AG04450 (cell line): Measurements from ENCODE around the gene DNALI1. TPM values are rescaled to one million over a fixed set of nuclear protein-coding genes. Genes with fewer than 3 reads are reported as not detected.

Source experiments
- CTCF ChIA-PET: fragments of 300-600, 350-600 bp; formaldehyde crosslinking; extraction: SDS; loops from one replicate; lab custom pipeline; 2022; ENCODE audit warnings: antibody characterized with exemption, inconsistent platforms; lab: Charles Lee
- POLR2A ChIA-PET: fragments of 350-600 bp; formaldehyde crosslinking; extraction: SDS; loops from one replicate; lab custom pipeline; 2021; ENCODE audit warnings: antibody characterized with exemption, inconsistent platforms; lab: Yijun Ruan, JAX
- DNase-seq: peaks from one replicate; pipeline ENCODE4 v3.0.0-alpha.2; 2011; ENCODE audit warnings: low read depth, low spot score
- H3K27ac ChIP-seq: one replicate; pipeline ENCODE4 v1.5.1; 2012; ENCODE audit warnings: low read depth, low read length, control low read depth
- H3K27me3 ChIP-seq: one replicate; pipeline ENCODE4 v1.6.0; 2012; ENCODE audit warnings: low read length; ENCODE audit not compliant: control insufficient read depth, insufficient read depth
- H3K4me3 ChIP-seq: 2 replicates; pipeline ENCODE4 v1.5.1; 2011; ENCODE audit warnings: mild to moderate bottlenecking, low read depth, low read length, control low read depth
- H3K9me3 ChIP-seq: 2 replicates; pipeline ENCODE4 v1.5.1; 2012; ENCODE audit warnings: low read length; ENCODE audit not compliant: control insufficient read depth, insufficient read depth
- CTCF ChIP-seq: IDR thresholded peaks from 2 replicates; pipeline ENCODE4 v1.5.1; 2011; ENCODE audit warnings: low read depth, low read length, control low read depth, inconsistent platforms
- polyA minus RNA-seq: library from RNA; depleted of rRNA, polyadenylated mRNA; stranded (reverse); fragments of >200 nt; gene quantifications from 2 replicates; pipeline ENCODE4 v1.2.3, GENCODE V29; 2011; rRNA and poly(A)+ RNA removed
- polyA plus RNA-seq: library from polyadenylated mRNA; depleted of rRNA; stranded (reverse); fragments of >200 nt; gene quantifications from 2 replicates; pipeline ENCODE4 v1.2.3, GENCODE V29; 2011; rRNA removed

Gene DNALI1
- 13.1 and 14.2 TPM in 2 replicates for polyA plus RNA-seq
- 9.9 and 11.3 TPM in 2 replicates for polyA minus RNA-seq

DNA sequence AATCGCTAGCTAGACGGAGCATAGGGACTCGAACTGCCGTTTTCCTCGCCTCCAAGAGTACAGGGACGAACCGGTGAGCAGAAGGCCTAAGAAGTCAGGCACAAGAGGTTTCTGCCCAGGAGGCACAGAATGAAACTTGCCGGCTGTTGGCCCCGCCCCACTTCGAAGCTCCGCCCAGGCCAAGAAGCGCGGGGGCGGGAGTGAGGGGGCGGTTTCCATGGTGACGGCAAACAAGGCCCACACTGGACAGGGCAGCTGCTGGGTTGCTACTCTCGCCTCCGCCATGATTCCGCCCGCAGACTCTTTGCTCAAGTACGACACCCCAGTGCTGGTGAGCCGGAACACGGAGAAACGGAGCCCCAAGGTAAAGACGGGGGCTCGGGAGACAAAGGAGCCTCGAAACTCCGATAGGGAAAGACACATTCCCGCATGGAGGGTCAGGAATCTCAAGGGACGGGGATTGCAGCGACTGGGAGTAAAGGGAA is at the start of gene DNALI1:
Gene DNALI1, plus strand, starts transcription at position 229 of the 485 bp plus-strand sequence. Its CDS starts 55 bp downstream, at position 284.
- H3K27me3 ChIP-seq, result no peaks in the 10 kb centered on the region
- peaks cover 4% of the 10 kb centered on the region for H3K9me3 ChIP-seq
- peak; percentile 81 for DNase-seq
- POLR2A ChIA-PET, result no interaction called here
- peak within 1 kb of the TSS; percentile 70 for H3K4me3 ChIP-seq
- peak within 1 kb of the TSS; percentile 47 for H3K27ac ChIP-seq
- TF ChIP-seq CTCF, result no peak
- CTCF ChIA-PET, result interaction anchor here (2.0 kb wide), 1 partner anchor 42 kb away, joined by 14 read pairs; the partner anchor contains the start of gene MEAF6

DNA sequence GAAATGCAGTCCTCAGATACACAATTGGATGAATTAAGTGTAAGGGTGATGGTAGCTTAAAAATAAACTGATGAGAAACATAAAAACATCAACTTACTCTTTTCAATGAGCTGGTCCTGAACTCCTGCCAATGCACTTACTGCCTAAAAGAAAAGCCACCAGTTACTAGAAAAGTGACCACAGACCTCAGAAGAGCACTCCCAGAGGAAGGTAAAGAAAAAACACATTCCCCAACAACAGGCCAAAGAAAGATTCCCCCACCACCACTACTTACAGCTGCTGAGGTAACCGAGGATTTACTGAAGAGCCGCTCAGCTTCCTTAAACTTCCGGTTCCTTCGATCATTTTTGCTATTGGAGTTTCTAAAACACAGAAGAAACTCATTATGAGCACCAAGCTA is 47.6 kb upstream of the DNALI1 start:
- CTCF ChIA-PET, result interaction anchor here (0.6 to 2.1 kb wide), 6 partner anchors 9 to 173 kb away, joined by 3 to 15 read pairs (median 3); no protein-coding TSS in a partner anchor
- peak; percentile 37 for TF ChIP-seq CTCF
- DNase-seq, result no peak
- H3K9me3 ChIP-seq, result no peaks in the 10 kb centered on the region
- H3K4me3 ChIP-seq, result no peak overlapping the region
- POLR2A ChIA-PET, result no interaction called here
- no peak overlapping the region for H3K27ac ChIP-seq
- H3K27me3 ChIP-seq, result no peaks in the 10 kb centered on the region

GRCh38 chr1:37513795-37514349 is 42.9 kb upstream of the DNALI1 start:
- ChIA-PET CTCF (interaction anchor here (0.5 to 4.1 kb wide), 39 partner anchors 8 to 1298 kb away, joined by 3 to 76 read pairs (median 5); partner anchors contain the start of genes CDCA8, DNALI1, GNL2 and MTF1), POLR2A (interaction anchor here (1.0 to 1.2 kb wide), 2 partner anchors 15 to 82 kb away, joined by 4 to 5 read pairs; partner anchors contain the start of gene GNL2)
- Histone ChIP-seq H3K27ac (peak overlapping the region; percentile 31), H3K9me3 (no peaks in the 10 kb centered on the region), H3K27me3 (no peaks in the 10 kb centered on the region), H3K4me3 (peak overlapping the region; percentile 84)
- DNase-seq, result no peak
- no peak for TF ChIP-seq CTCF

DNA sequence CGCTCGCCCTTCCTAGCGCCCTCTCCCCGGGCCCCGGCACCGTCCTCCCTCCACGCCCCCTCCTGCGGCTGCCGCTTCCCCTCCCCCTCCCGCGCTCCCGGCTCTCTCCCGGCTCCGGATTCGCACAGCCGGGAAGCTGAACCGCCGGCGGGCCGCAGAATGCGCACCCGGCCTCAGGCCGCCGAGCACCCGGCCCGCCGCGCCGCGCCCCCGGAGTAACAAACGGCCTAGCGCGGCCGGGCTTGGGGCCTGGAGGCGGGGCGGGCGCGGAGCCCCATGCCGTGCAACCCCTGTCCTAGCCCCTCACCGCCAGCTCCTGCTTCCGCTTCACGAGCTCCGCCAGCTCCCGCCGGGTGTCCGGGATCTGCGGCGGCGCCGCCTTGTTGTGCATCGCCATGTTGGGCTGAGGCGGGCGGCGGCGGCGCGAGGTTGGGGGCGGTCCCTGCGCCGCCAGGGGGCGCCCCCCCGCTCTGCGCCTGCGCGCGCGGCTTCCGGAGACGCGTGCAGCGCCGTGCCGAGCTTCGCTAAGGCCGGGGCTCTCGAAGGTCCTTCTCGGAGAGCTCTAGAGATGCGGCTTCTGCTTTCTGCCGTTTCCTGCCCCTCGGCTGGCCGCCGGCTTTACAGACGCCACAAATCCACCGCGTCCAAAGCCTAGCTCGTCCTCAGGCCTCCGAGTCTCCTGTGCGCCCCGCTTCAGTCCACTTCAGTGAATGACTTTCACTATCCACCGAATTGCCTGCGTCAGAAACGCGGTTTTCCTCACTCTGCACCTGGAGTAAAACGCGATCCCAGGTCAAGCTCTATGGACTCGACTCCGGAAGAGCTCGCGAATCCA is 42.2 kb upstream of the DNALI1 start, which contains the start of gene MEAF6:
Gene MEAF6, minus strand, starts transcription at position 417 of the 835 bp plus-strand sequence. Its CDS starts 20 bp downstream, at position 397.
- ChIA-PET POLR2A (interaction anchor here (0.6 to 1.2 kb wide), 6 partner anchors 15 to 81 kb away, joined by 3 to 7 read pairs (median 4); partner anchors contain the start of genes GNL2 and SNIP1), CTCF (interaction anchor here (0.5 to 4.1 kb wide), 50 partner anchors 9 to 1299 kb away, joined by 3 to 76 read pairs (median 5); partner anchors contain the start of genes CDCA8, DNALI1, GNL2 and MTF1)
- H3K9me3 ChIP-seq, result no peaks in the 10 kb centered on the region
- H3K27me3 ChIP-seq, result no peaks in the 10 kb centered on the region
- TF ChIP-seq CTCF, result peak; percentile 29; the same call in 1 of the 2 replicates
- peak; percentile 37 for DNase-seq
- H3K4me3 ChIP-seq, result peak within 1 kb of the TSS; percentile 84
- H3K27ac ChIP-seq, result peak within 1 kb of the TSS; percentile 83
